NCI-H2171 treated with DMSO at 0.1 percent for 48 hours (cell line): ENCODE data around the gene BACE1.
"Not testable (repeated sequence)": the region's sequence is repeated elsewhere in the genome, so short reads cannot be mapped to it uniquely, and the experiment has no call there.

Experiments used
- DNase-seq: peaks from one replicate; lab custom pipeline; 2025; lab: John Stamatoyannopoulos, UW

BACE1 gene

DNA sequence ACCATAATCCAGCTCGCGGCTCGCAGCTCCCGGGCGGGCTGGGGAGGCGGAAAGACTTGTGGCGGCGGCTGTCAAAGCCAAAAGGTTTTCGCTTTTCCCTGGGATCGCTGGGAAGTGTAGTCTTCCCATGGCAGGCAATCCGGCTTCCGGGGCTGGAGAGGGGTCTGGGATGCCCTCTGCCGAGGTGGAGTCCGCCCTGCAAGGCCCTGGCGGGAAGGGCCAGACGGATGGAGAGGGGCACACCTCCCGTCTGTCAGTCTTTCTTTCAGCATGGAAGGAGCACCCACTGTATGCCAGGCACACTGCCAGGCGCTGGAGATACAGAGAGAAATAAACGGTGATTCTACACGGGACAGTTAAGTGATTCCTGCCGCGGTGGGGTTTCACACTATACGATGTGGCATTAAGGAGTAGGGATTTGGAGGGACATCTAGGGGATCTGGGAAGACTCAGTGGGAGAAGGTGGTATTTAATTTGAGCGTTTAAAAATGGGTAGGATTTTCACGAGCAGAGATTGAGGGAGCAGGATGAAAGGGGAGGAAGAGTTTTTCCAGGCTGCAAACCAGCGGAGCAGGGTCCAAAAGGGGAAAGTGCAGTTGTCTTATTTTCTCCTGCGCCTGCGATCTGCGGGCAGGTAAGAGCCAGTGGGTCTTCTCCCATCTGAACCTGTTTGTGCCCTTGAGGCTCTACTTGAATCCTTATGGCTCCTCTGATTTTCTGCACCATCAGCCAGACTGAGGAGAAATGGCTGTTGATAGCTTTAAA lies at the start of gene BACE1:
Gene BACE1 (minus strand): TSS at position 60 of the 765 bp plus-strand sequence. CDS start 461 bp downstream, outside the sequence.
- DNase-seq = peak; percentile 59

DNA sequence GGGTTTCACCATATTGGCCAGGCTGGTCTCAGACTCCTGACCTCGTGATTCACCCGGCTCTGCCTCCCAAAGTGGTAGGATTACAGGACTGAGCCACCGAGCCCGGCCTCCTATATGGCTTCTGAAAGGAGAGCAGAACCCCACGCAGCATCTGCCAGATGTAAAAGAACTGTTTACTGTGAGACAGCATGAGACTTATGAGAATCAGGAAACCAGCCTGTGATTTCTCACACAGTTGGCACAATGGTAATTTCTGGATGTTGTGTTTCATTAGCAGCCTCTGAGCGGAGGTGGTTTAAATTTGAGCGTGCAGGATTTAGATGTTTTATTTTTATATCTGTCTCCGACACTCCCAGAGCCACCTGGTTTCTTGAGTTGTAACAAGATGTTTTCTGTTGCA lies 45.4 kb upstream of the BACE1 start:
- no peak for DNase-seq

DNA sequence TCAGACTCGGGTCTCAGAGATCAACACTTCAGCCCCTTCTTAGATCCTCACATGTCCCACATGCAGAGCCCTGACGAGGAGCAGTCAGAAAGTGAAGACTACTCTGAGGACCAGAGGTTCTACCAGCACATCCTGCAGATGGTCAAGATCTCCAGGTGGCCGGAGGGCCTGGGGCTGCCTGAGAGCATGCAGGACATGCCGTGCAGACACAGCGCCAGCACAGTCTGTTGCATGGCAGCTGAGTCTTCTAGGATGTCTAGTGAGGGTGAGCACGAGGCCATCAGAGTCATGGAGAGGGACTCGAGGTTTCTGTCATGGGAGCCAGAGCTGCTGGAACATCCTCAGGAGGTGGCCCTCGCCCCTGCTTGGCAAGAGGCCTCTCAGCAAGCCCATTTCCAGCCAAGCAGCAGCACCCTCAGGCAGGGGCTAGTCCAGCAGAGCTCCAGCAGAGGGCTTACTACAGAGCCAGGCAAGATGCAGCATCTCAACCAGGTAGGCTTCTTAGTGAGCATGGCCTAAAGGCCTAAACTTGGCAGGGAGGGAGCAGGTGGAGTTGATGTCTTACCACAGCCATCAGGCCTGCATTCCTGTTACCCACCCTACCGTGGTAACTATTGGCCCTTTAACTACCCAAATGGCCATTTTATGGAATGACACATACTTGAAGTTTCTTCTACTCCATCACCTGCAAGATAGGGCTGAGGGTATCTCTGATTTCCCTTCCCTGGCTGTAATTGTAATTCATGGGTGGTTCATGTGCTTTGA lies 40.3 kb upstream of the BACE1 start:
- DNase-seq = no peak

DNA sequence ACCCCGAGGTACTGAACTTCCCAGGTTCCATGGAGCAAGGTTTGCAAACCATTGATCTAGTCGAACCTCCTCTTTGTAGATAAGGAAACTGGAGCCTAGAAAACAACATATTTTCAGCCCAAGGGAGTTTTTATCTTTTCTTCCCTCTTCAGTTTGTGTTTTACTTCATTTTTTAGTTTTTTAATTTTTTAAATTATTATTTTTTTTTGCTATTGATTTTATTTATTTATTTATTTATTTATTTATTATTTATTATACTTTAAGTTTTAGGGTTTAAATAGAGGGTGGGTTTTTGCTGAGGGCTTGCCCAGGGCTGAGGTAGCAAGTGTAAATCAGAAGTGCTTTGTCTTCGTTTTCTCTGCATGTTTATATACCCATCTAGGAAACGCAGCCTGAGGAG lies 38.5 kb upstream of the BACE1 start:
- no peak for DNase-seq

DNA sequence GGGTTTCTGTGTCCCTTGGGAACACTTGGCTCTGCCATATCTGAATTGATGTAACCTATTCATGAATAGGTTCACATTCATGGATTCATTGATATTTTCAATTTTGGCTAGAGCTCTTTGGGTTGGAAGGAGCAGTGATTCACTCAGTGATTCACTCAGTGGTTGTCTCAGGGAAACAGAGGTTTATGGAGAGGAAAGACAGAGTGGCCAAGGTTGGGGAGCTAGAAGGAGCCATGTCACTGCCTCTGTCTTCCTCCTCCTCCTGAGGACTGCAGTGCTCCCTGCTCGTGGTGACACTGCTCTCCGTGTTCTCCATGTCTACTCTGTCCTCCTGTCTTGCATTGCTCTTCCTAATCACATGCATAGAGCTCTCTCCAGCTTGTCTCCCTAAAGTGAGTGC lies 29.0 kb upstream of the BACE1 start:
- DNase-seq = no peak

DNA sequence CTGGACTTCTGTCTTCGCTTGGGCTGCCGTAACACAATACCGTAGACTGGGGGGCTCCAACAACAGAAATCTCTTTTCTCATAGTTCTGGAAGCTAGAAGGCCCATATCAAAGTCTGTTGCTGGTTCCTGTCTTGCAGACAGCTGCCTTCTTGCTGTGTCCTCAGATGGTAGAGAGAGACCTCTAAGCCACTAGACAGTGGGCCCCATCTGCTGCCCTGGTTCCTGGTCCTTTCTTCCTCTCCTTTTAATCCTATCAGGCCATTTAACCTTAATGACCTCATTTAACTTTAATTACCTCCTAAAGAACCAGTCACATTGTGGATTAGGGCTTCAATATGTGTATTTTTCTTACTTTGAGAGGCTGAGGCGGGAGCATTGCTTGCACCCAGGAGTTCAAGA lies 21.0 kb upstream of the BACE1 start:
- DNase-seq = no peak

DNA sequence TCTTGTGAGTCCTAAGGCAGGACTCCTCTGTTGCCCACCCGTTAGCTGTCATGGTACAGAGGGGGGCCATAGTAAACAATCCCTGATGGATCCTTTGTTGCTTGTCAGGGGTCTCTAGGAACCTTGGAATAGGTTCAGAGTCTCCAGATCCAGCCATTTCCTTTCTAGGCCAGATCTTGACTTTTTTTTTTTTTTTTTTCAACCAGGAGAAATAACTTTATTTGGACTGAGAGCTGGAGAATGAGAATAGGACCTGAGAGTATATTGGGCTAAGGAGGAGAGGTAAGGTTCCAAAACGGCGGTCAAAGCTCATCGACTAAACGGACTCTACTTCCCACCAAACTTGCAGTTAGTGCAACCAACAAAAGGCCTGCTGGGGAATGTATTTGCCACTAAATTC lies 19.3 kb upstream of the BACE1 start:
- DNase-seq = no peak

DNA sequence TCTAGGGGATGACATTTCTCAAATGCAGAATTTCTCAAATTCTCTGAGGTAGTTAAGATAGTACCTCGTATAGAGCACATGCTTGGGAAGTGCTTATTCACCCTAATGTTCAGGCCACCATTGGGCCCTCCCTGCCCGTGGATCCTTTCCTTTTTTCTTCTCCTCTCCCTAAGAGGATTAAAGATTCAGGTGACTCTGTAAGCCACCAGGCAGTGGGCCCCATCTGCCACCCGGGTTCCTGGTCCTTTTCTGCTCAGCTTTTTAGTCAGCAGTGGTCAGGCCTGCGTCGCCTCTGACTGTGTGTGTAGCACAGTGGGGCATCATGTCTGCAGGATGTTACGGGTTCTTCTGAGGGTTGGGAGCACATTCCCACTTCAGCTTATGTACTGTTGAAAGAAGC lies 18.8 kb upstream of the BACE1 start:
- DNase-seq = no peak

DNA sequence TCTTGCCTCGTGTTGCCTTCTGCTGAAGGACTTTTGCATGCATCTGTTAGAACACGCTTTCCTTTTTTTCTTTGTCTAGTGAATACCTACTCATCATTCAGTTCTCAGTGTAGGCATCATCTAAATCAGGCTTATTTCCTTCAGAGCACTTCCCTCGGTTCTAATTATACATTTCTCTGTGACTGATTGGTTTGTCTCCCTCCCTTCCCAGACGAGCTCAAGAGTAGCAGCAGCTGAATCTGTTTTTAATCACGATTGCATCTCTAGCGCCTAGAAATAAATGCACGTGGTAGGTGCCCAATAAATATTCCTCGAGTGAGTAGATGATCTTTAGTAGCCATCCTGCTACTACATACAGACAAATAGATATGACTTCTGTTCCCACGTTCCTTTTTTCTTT lies 17.9 kb upstream of the BACE1 start:
- no peak for DNase-seq

DNA sequence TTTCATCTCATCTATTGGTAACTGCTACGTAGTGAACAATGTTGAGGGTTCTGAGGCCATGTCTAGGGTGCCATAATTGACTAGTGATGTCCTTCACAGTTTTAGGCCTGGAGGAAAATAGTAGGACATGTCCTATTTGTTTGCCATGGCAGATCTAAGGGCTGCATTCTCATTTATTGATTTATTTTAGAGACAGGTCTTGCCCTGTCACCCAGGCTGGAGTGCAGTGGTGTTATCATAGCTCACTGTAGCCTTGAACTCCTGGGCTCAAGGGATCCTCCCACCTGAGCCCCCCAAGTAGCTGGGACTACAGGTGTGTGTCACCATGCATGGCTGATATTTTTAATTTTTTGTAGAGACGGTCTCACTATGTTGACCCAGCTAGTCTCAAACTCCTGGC lies 16.8 kb upstream of the BACE1 start:
- no peak for DNase-seq

DNA sequence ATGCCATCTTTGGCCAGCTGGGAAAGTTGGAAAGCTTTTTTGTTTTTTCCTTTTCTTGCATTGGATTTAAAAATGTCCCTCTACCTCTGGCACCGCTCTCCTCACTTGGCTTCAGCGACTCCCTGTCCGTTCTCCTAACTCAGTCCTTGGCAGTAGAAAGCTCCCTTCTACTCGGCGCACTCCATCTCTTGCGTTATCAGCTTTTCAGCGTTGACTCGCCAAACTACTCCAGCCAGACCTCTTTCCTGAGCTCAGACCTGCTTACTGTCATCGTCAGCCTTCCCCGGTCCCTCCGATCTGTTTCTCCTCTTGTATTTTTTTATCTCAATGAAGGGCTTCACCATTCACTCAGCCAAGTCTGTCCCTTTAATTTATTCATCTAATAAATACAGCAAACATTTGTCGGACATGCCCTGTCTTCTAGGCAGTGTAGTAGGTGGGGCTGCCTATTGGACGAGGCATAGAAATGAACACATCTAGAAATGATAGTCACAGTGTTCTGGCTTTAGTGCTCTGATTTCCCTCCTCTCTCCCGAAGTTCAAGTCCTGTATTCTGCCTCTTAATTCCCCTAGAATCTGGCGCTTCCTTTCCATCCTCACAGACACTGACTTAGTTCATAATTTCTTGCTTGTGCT lies 12.4 kb upstream of the BACE1 start:
- DNase-seq = no peak

DNA sequence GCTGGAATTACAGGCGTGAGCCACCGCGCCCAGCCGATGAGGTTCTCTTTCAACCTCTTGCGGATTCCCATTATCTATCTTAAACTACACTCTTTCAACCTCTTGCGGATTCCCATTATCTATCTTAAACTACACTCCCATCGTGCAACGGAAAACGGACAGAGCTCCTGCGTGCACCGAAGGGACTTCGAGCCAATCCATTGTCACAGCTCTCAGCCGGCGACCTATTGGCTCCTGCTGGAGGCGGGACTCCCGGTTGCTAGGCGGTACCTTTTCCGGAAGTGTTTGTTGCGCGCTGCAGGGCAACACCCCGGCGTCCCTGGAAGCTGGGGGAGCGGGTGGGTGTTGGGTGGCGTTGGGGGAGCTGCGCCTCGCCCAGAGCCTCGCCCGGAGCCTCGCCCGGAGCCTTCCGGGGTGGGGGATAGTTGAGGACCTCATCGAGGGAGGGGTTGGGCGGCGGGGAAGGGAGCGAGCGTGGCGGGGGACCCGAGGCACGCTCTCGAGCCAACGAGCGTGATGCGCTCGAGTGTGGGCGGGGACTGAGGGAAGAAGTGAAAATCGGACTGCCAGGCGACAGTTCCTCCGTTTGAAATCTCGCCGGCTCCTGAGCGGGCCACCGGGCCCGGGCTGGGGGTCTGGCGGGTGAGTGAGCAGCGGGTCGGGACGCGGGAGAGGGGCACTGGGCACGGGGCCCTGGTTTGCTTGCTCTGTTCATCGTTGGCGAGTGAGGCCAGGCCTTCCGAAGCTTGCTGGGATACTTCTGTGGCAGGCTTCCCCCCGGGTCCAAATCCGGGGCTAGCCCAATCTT lies 11.7 kb upstream of the BACE1 start, which contains the start of gene CEP164:
Gene CEP164 (plus strand): TSS at position 288 of the 808 bp plus-strand sequence. CDS start 10,733 bp downstream, outside the sequence.
- peak; percentile 88 for DNase-seq

DNA sequence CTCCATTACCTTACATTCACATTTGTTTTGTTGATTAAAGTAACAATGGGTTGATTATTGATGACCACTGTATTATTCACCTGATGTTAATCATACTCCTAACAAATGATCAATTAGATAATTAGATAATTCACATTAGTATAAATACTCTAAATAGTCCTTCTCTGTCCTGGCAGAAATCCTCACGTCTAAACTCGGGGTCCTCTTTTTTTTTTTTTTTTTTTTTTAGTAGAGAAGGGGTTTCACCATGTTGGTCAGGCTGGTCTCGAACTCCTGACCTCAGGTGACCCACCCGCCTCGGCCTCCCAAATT lies 11.2 kb upstream of the BACE1 start:
- not testable (repeated sequence) for DNase-seq

DNA sequence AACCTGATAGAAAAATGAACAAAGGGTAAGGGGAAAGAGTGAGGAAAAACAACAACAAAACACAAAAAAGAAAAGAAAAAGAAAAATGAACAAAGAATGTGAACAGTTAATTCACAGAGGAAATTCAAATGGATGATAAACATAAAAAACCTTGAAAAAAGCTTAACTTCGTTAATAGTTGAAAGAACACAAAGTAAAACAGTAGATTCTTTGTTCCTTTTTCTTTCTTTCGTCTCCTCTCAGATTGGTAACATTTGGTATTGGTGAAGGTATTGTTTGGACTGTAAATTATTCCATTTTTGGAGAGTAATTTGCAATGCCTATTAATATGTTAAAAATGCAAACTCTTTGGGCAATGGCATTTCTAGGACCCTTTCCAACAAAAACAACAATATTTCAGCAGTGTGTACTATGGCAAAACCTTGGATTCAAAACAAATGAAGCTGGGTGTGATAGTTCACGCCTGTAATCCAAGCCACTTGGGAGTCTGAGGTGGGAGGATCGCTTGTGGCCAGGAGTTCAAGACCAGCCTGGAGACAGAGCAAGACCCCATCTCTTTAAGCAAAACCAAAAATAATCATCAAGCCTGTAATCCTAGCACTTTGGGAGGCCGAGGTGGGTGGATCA lies 3.3 kb upstream of the BACE1 start:
- no peak for DNase-seq

DNA sequence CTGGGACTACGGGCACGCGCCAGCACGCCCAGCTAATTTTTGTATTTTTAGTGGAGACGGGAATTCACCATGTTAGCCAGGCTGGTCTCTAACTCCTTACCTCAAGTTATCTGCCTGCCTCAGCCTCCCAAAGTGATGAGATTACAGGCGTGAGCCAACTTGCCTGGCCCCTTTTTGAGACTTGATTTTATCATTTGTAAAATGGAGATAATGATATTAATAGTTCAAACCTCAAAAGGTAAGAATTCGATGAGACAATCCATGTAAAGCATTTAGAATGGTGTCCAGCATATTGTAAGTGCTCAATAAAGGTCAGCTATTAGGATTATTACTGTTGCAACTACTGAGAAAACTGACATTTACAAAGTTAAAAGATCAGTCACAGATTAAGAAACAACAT lies 2.7 kb upstream of the BACE1 start:
- DNase-seq = no peak

DNA sequence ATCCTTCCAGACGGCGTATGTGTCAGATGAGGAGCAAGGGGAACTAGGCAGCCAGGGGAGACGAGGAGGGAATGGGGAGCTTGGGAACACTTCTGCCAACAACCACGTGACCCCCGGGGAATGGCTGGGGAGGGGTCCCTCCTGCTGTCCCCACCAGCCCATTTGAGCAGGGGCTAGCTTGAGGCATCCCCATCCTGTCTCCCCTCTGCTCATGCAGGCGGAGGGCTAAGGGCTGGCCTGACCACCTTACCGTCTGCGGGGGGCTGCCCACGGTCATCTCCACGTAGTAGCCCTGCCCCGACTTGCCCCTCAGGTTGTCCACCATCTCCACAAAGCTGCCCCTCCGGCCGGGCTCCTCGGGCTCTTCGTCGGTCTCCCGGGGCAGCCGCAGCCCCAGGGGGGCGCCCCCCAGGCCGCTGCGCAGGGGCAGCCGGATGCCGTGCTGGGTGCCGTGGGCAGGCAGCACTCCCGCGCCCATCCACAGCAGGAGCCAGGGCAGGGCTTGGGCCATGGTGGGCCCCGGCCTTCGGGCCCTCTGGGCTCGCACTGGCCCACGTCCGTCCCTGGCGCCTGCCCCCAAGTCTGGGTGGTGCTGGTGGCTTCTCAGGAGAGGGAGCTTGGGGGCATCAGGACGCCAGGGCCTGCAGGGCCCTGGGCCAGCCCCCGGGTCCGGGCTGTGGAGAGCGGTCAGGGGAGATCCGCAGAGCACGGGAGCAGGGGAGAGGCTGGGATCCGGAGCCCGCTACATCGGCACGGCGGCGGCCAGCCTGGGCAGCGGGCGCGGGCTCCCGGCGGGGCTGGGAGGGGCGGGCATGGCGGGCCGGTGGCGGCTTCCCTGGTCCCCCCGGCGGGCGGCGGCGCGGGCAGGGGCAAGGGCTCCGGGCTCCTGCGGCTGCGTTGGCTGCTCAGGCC lies 515 bp downstream of the BACE1 start:
- no peak for DNase-seq

DNA sequence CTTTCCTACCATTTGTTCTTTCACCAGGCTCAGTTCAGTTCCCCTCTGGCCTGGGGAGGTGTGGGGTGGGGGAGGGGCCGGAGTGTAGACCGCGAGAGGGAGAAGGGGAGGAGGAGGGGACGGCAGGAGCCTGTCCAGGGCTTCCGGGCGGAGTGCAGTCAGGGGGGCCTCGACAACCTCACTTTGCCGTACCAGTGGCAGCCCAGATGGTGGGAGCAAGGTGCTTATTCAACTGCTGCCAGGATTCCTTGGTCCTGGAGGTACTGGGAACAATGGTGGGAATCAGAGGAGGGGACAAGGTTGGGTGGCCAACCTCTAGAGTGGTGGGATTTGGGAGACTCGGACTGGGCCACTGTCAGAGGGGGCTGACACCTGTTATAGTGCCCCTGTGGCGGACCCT lies 1.2 kb downstream of the BACE1 start:
- no peak for DNase-seq

DNA sequence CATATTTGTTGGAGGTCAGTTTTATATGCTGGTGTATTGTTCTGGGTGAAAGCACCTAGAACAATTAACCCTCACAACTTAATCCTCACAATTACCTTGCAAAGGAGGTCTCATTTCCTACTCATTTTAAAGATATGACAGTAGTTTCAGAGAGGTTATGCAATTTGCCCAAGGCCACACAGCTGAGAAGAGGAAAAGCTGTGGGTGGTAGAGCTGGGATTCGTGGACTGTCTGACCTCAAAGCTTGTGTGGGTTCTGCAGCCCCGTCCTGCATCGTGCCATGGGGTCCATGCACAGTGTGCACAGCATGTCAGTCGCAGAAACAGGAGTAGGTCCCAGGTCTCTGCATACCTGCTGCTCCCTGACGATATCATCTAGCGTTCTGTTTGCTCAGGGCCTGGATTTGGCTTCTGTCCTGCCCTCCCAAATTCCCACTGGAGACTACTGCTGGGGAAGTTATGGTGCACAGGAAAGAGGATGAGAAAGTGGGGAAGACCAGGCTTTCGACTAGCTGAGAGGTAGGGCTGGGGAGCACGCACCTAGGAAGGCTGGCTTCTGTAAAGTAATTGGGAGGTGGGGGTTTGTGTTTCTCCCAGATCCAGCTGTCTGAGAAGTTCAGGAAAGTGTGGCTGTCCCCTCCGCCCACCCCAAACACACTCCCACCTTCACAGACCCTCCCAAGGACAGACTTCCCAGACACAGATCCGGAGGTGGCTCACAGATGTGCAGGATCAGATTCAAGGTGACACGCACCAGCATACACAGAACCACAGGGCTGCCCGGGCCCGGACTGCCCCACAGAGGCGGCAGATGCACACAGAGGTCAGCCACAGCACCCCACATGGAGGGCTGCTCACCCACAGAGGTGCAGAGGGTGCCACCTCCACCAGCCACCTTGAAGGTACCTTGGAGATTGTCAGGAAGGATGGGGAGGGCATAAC lies 2.0 kb downstream of the BACE1 start:
- no peak for DNase-seq

DNA sequence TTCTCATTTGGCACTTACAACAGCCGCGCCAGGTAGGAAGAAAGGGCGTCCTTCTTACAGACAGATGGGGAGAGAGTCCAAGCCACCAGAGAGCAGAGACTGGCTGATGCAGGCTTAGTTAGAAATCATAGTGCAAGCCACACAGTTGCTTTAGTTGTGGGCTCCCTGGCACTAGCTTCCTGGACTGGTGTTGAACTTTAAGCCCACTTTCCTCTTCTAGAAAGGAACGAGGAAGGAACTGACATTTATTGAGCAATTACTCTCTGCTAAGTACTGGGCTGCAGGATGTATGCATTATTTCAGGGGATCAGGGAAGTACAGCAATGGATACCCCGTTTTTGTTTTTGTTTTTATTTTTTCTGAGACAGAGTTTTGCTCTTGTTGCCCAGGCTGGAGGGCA lies 3.0 kb downstream of the BACE1 start:
- DNase-seq = no peak

DNA sequence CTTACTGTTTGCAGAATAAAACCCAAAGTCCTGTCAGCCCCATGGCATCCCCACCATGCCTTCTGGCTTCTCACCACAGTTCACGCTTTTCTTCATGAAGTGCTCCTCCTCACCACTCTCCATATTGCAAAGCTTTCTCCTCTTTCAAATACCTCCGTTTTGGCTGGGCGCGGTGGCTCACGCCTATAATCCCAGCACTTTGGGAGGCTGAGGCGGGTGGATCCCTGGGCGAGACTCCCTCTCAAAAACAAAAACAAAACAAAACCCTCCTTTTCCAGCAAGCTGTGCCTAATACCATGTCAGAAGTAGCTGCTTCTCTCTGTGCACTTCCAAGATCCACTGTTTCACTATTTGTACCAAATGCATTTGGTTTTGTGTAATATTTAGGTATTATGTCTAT lies 6.7 kb downstream of the BACE1 start:
- DNase-seq = no peak
